Activated T-helper 1 cell treated with anti-CD3 and anti-CD28 coated beads, Interleukin-2, amount 50 U/mL, for 16 hours (primary cell): ENCODE results near the gene KRT3.

Source experiments
- DNase-seq, 2 donors: peaks; one replicate each; pipeline ENCODE4 v3.0.0-alpha.2; 2020; ENCODE audit warnings: low read depth in 1 of 2, low spot score in 1 of 2

The KRT3 gene

GRCh38 chr12:52827499-52828090 lies 31.7 kb upstream of the KRT3 start:
- no peak for DNase-seq

DNA sequence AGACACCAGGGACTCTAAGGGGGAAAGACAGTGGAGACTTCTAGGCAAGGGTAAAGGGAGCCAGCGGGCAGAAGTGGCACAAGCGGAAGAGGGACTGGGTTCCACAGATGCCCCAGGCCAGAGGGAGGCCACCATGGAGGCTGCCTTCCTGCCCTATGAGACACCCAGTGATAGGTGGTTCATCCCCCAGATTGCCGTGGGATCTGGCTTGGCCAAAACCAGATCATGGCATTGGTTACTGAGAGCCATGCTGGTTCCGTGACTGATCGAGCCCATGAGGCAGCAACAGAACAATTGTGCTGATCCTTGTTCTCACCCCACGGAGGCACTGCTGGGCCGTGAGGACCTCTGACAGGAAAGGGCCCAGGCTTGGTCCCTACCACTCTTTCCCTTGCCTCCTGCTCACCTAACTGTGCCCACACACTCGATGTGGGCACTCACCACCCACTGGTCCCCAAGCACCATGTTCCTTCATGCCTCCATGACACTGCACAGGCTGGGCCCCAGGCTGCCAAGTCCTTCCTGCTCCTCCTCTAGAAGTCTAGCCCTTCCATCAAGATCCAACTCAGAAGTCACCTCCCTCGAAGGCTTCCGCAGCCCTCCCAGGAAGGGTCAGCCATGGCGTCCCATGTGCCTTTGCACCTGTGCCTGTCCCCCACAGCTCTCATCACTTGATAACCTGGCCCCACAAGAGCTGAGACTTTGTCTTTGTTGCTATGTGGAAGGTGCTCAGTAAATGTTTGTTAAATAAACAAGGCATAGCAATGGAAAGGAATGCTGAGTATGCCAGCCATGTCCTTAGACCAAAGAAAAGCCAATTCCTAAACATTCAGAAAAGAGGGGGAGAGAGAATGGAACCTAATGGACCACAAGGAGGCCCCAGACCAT lies 30.9 kb upstream of the KRT3 start:
- no peak for DNase-seq

DNA sequence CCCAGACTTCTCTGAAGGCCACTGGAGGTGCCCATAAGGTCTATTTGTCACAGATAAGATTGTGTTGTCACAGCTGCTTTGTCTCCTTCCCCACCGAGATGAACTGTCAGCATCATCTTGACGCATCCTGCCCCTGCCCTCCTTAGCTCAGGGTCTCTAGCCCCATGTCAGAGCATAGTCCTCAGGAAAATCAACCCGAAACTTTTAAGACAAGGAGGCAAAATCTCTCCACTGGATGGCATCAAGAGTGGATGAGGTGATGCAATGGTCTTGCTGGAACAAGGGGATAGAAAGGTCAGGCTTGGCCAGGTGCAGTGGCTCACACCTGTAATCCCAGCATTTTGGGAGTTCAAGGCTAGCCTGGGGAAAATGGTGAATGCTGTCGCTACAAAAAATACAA lies 30.0 kb upstream of the KRT3 start:
- no peak for DNase-seq

DNA sequence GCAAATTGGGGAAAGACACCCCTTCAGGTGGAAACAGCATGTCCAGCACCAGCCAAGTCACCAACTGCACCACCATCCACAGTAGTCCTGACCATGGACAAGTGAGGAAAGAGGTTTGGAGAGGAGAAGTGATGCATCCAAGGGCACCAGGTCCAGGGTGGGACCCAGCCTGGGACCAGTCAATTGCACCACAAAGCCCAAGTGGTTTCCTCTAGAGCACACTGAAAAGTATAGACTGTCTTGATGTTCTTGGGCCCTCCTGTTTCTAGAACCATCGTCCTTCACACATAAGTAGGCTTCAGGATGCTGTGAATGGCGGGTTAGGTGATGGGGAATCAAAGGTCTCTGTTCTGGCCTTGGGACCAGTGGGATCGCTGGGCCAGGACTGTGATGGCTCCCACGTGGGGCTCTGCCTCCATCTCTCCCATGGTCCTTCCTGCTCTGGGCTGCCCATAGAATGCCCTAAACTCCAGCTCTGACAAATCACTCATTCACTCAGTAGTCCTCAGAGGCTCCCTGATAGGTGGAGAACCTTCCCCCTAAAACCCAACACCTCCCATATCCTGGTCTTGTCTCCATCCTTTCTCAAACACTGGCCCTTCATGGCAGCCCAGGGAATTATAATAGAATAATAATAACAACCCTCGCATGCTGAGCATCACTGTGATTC lies 29.0 kb upstream of the KRT3 start:
- DNase-seq = no peak

DNA sequence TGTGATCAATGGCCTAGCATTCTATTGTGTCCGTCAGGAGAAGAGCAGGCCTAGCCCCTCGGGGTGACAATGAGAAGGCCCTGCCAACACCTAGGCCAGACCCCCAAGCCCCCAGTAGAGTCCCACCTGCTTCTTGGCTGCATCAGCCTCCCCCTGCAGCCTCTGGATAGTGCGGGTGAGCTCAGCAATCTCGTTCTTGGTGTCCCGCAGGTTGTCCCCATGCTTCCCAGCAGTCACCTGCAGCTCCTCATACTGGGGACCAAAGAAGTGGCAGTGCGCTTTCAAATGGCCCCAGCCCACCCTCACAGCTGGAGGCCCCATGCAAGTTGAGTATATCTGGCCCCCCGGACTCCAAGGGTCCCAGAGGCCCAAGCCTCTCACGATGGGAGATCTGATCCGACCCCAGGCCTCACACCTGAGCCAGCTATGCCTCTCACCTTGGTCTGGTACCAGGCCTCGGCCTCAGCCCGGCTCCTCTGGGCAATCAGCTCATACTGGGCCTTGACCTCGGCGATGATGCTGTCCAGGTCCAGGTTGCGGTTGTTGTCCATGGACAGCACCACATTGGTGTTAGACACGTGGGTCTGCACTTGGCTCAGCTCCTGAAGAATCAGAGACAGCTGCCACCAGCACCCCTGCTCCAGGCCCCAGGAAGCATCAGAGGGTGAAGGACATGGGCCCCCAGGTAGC lies 28.0 kb upstream of the KRT3 start:
- DNase-seq = no peak

DNA sequence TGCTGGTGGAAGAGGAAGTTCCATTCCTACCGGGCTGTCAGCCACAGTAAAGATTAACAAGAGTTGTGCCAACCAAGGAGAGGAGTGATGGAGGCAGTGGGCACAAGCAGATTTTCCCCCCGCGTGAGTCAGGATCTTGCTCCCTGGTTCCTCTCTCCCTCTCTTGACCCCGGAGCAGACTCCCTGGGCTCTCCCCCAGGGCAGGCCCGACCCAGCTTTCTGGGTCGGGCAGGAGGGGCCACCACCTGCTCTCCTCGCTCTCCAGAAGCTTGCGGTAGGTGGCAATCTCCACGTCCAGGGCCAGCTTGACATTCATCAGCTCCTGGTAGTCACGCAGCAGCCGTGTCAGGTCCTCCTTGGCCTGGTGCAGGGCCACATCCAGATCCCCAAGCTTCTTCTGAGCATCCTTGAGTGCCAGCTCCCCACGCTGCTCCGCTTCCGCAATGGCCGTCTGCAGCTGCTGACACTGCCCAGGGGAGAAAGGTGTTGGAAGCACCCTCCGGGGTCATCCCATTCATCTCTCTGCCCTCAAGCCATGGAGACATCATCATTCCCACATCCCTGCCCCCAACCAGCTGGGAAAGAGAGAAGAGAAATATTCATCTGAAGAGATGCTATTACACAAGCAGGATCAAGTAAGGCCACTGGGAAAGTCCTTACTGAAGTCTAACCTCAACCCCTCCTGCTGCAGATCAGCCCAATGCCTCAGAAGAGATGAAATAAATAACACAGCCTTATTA lies 27.0 kb upstream of the KRT3 start:
- DNase-seq = no peak

- DNase-seq = no peak
Observed at GRCh38 chr12:52821826-52822660, 26.1 kb upstream of the KRT3 start.

DNA sequence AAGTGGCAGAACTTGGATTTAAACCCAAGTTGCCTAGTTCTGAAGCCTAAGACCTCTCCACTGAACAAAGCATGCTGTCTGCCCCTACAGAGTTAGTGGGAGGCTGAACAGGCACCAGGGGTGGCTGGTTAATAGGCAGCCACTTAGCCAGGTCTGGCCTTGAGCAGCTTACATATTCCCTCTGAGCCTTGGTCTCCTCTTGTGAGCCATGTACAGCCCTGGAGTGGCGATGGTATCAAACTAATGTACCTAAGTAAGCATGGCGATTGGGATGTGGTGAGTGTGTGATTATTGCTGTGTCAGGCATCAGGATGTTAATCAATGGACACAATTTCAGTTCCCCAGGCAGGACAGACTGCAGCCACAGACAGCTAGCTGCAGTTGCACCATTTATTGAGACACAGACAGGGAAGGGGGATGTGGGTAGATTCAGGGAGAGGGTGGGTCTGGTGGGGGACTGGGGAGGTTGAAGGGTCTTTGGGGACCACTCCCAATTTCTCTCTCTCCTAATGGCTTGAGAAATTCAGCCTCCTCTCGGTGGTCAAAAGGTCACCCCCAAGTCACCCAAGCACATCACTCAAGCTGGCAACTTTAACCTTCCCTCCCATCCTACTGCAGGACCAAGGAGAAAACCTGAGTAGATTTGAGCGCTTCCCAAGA lies 25.3 kb upstream of the KRT3 start:
- no peak for DNase-seq

GRCh38 chr12:52820521-52820920 lies 24.6 kb upstream of the KRT3 start:
- no peak for DNase-seq

DNA sequence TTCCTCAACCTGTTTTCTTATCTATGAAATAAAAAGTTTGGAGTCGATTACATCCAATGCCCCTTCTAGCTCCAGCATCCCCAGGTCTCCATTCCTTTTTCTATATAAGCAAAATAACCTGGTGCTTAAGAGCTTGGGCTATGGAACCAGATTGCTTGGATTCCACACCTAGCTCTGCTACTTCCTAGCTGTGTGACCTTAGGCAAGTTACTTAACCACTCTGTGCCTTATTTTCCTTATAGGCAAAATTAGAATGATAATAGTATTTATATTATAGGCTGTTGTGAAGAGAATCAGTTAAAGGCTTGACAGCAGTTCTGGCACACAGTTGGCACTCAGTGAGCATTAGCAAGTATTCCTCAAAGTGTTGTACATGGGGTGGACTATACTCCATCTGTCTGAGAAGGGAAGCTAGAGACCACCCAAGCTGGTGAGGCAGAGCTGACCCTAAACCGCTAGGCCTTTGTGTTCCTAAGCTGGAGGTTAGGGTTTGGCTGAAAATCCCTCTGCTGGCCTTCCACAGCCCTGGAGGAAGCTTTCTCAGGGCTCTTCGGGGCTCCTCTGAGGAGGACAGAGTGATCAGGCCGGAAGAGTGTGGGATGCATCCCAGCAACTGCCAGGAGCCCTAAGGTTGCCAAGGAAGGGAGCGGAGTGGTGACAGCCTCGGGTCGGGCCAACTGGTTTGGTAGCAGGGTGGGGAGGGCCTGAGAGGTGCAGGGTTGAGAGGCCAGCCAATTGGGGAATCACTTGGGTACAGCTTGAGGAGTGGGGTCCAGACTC lies 24.0 kb upstream of the KRT3 start:
- DNase-seq = no peak

- no peak for DNase-seq
Observed at GRCh38 chr12:52818887-52819420, 23.0 kb upstream of the KRT3 start.

- no peak for DNase-seq
Observed at GRCh38 chr12:52818388-52818787, 22.5 kb upstream of the KRT3 start.

DNA sequence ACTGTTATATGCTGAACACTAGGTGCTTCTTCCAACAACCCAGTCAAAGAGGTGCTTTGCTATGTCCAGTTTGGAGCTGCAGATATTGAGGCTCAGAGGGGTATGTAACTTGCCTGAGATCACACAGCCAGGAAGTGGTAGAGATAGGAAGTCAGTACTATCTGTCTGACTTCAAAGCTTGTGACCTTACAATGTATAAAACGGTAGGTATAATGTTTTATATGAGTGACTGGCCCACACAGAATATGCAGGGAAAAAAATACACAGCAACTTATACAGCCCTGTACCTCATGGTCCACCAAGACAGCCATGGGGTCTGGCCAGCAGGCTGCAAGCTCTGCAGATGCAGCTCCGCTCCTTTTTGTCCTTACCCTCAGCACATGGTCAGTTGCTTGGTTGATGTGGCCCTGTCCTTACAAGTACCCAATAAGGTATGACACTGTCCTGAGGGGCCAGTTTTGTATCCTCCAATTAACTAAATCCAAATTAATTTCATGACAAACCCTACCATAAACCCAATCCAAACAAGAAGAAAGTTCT lies 21.9 kb upstream of the KRT3 start:
- DNase-seq = no peak

GRCh38 chr12:52817003-52817698 lies 21.2 kb upstream of the KRT3 start:
- DNase-seq = no peak

- DNase-seq = no peak
Observed at GRCh38 chr12:52815676-52816588, 20.0 kb upstream of the KRT3 start.

- DNase-seq = no peak
Observed at GRCh38 chr12:52815161-52815560, 19.2 kb upstream of the KRT3 start.
